HepG2 (cell line): ENCODE measurements around the gene ALOX5. TPM values are rescaled to one million over a fixed set of nuclear protein-coding genes. Genes with fewer than 3 reads are reported as not detected.

Source experiments
- ATAC-seq: fragments of 200-7000 bp; cut with Tn5 transposase; 3 replicates; pipeline ENCODE4 v1.9.1; 2020; ENCODE audit warnings: mild to moderate bottlenecking, moderate library complexity
- BruUV-seq: library from RNA; stranded (reverse); fragments of 400-500 nt; replicated peaks from 2 replicates; lab custom pipeline; 2021; lab: Mats Ljungman, UMichigan
- CTCF ChIA-PET: fragments of 300-600 bp; formaldehyde crosslinking; extraction: SDS; loops from one replicate; lab custom pipeline; 2021; ENCODE audit warnings: low total read pairs, inconsistent platforms, low intra/inter-chr PET ratio; lab: Yijun Ruan, JAX
- POLR2A ChIA-PET: fragments of 350-600 bp; sonication (Branson Sonifier 250); formaldehyde crosslinking; loops from one replicate; lab custom pipeline; 2020; ENCODE audit warnings: antibody characterized with exemption, inconsistent platforms; lab: Yijun Ruan, JAX
- DNase-seq: peaks from one replicate; pipeline ENCODE4 v3.0.0-alpha.2; 2015; ENCODE audit warnings: low spot score
- FAIRE-seq: peaks from 3 replicates; lab custom pipeline; 2011; peaks lifted over from hg19 to GRCh38; lab: Jason Lieb, UNC
- H2AFZ ChIP-seq: one replicate; pipeline ENCODE4 v1.6.1; 2011; ENCODE audit warnings: low read length, inconsistent platforms
- H3K27ac ChIP-seq: fragments of 300-600 bp; 3 replicates; pipeline ENCODE4 v1.8.0; 2011; ENCODE audit warnings: mixed run types, mild to moderate bottlenecking, mixed read lengths, low read length, inconsistent platforms; ENCODE audit not compliant: insufficient read depth; ENCODE audit errors: extremely low read length
- H3K27me3 ChIP-seq, 2 experiments: fragments of 200-600 bp in 1 of 2; 2 replicates in 1 of 2; 3 replicates in 1 of 2; pipeline versions ENCODE4 v1.6.0 to v1.8.0; 2011; ENCODE audit warnings: low read length in 2 of 2, mild to moderate bottlenecking in 2 of 2, moderate library complexity in 2 of 2, inconsistent platforms in 1 of 2; ENCODE audit not compliant: insufficient read depth in 2 of 2, control insufficient read depth in 1 of 2
- H3K36me3 ChIP-seq, 2 experiments: fragments of 200-600 bp in 1 of 2; replicated peaks in 1 of 2; 2 replicates in 1 of 2; 3 replicates in 1 of 2; pipeline versions ENCODE4 v1.5.1 to v1.8.0; 2011; ENCODE audit warnings: low read length in 2 of 2, inconsistent platforms in 1 of 2; ENCODE audit not compliant: insufficient read depth in 2 of 2, control insufficient read depth in 1 of 2
- H3K4me1 ChIP-seq: 2 replicates; pipeline ENCODE4 v1.5.1; 2012; ENCODE audit warnings: low read length, inconsistent platforms; ENCODE audit not compliant: insufficient read depth
- H3K4me2 ChIP-seq: 2 replicates; pipeline ENCODE4 v1.6.0; 2011; ENCODE audit warnings: low read depth, low read length, inconsistent platforms
- H3K4me3 ChIP-seq, 3 experiments: fragments of 200-600 bp in 1 of 3; sonication (generic), shearing (Covaris generic) in 1 of 3; replicated peaks in 1 of 3; 2 replicates each; pipeline ENCODE4 v1.5.1; 2011 to 2016; ENCODE audit warnings: low read length in 3 of 3, inconsistent platforms in 2 of 3, low read depth in 2 of 3, mild to moderate bottlenecking in 2 of 3, control low read depth in 1 of 3, mixed read lengths in 1 of 3; ENCODE audit not compliant: insufficient read depth in 1 of 3
- H3K79me2 ChIP-seq: one replicate; pipeline ENCODE4 v1.6.1; 2011; ENCODE audit warnings: low read length, inconsistent platforms; ENCODE audit not compliant: insufficient read depth
- H3K9ac ChIP-seq: 2 replicates; pipeline ENCODE4 v1.6.0; 2011; ENCODE audit warnings: mild to moderate bottlenecking, low read depth, low read length, inconsistent platforms; ENCODE audit not compliant: insufficient read depth
- H3K9me3 ChIP-seq: 2 replicates; pipeline ENCODE4 v1.5.1; 2012; ENCODE audit warnings: mild to moderate bottlenecking, low read length
- H4K20me1 ChIP-seq: 2 replicates; pipeline ENCODE4 v1.6.0; 2011; ENCODE audit warnings: inconsistent platforms, mild to moderate bottlenecking, low read length, moderate library complexity; ENCODE audit not compliant: insufficient read depth
- FOXK1 ChIP-seq: sonication (generic); formaldehyde crosslinking; IDR thresholded peaks from 2 replicates; pipeline ENCODE4 v1.4.0; 2020; ENCODE audit warnings: low read depth, missing genetic modification reagents, borderline replicate concordance
- HIVEP1 ChIP-seq: sonication (generic); formaldehyde crosslinking; IDR thresholded peaks from 2 replicates; pipeline ENCODE4 v1.4.0; 2020; ENCODE audit warnings: mild to moderate bottlenecking, missing genetic modification reagents
- POLR2AphosphoS2 ChIP-seq: IDR thresholded peaks from 2 replicates; pipeline ENCODE4 v1.6.1; 2011; ENCODE audit warnings: low read depth, low read length, improper control_type of control experiment
- YEATS2 ChIP-seq: sonication (generic); formaldehyde crosslinking; IDR thresholded peaks from 2 replicates; pipeline ENCODE4 v1.4.0; 2020; ENCODE audit warnings: missing genetic modification reagents, borderline replicate concordance
- ZMYM4 ChIP-seq: sonication (generic); formaldehyde crosslinking; IDR thresholded peaks from 2 replicates; pipeline ENCODE4 v1.8.1; 2023; ENCODE audit warnings: mild to moderate bottlenecking, missing genetic modification reagents
- ZNF17 ChIP-seq: sonication (generic); formaldehyde crosslinking; IDR thresholded peaks from 2 replicates; pipeline ENCODE4 v1.5.0; 2020; ENCODE audit warnings: mild to moderate bottlenecking, missing genetic modification reagents
- ZNF205 ChIP-seq: IDR thresholded peaks from 2 replicates; pipeline ENCODE4 v1.6.1; 2018; ENCODE audit warnings: missing biosample characterization, missing genetic modification reagents
- ZNF572 ChIP-seq: sonication (generic); formaldehyde crosslinking; IDR thresholded peaks from 2 replicates; pipeline ENCODE4 v1.5.1; 2020; ENCODE audit warnings: mild to moderate bottlenecking, missing genetic modification reagents
- WGBS: methylation state at CpG from one replicate; pipeline ENCODE4 v1.1.6; 2017; ENCODE audit warnings: low lambda C conversion rate; 5-methylcytosine and 5-hydroxymethylcytosine counted together
- in situ Hi-C: cut with HindIII; loops from 2 replicates; pipeline ENCODE4 v1.10.0; 2017; ENCODE audit warnings: low pct_unique_long_range_greater_than_20kb; ENCODE audit not compliant: extremely low pct_ligation_motif_present
- intact Hi-C: fragments of 100-400 bp; cut with micrococcal nuclease; formaldehyde crosslinking; loops from one replicate; pipeline ENCODE4 v1.10.0; 2022; ENCODE audit not compliant: unreplicated experiment
- polyA plus RNA-seq, 8 experiments: library from polyadenylated mRNA; depleted of rRNA in 3 of 8; stranded (reverse) in 7 of 8; unstranded in 1 of 8; fragments of >200 nt; fragmentation: Illumina TruSeq in 4 of 8; extraction: Trizol in 4 of 8; gene quantifications; 2 replicates each; pipeline versions ENCODE4 v1.2.1 to v1.2.3, GENCODE V29; 2011 to 2016; ENCODE audit warnings: low read depth in 4 of 8, missing spikeins in 1 of 8, mixed read lengths in 1 of 8; ENCODE audit not compliant: insufficient read depth in 1 of 8
- total RNA-seq, 5 experiments: library from RNA; depleted of rRNA; stranded (reverse); fragments of >200 nt; fragmentation: Illumina TruSeq; extraction: Trizol; gene quantifications; 2 replicates each; pipeline ENCODE4 v1.2.3, GENCODE V29; 2016; ENCODE audit warnings: low read depth in 1 of 5

ALOX5 gene
- total and polyA plus RNA-seq, 2 of the 13 experiments (the other 11 are each of a cell fraction or from before 2014, with no cell fraction given), result 0.04 TPM; not detected in 1

- no peaks in the 10 kb centered on the region for H3K36me3 ChIP-seq
- no peak for ATAC-seq
- H4K20me1 ChIP-seq, result no peaks in the 10 kb centered on the region
- FAIRE-seq, result no peak
- in situ Hi-C loops (loop anchor here (25.0 kb wide), 1 partner anchor 420 kb away; the partner anchor contains the start of gene ZNF22), intact Hi-C loops (loop anchor here (10.0 kb wide), 1 partner anchor 177 kb away; no protein-coding TSS in a partner anchor)
- BruUV-seq, result no TSS peak
- H3K27ac ChIP-seq, result no peak overlapping the region
- H3K9me3 ChIP-seq, result no peaks in the 10 kb centered on the region; the same call in 1 of the 2 replicates
- H2AFZ ChIP-seq, result no peak overlapping the region
- POLR2A ChIA-PET, result no interaction called here
- H3K4me2 ChIP-seq, result no peak overlapping the region
- CTCF ChIA-PET, result no interaction called here
- H3K79me2 ChIP-seq, result no peaks in the 10 kb centered on the region
- no peak overlapping the region for H3K4me3 ChIP-seq
- H3K9ac ChIP-seq, result no peak overlapping the region
- no peak for TF ChIP-seq FOXK1 (CRISPR knock-in tag)
- no peak for TF ChIP-seq POLR2AphosphoS2
- TF ChIP-seq YEATS2 (CRISPR knock-in tag), result no peak
- TF ChIP-seq ZNF205 (CRISPR knock-in tag), result no peak
- TF ChIP-seq ZNF17, result no peak
- TF ChIP-seq ZMYM4 (CRISPR knock-in tag), result no peak
- no peak for TF ChIP-seq ZNF572 (CRISPR knock-in tag)
- TF ChIP-seq HIVEP1 (CRISPR knock-in tag), result no peak
- peaks cover 24% of the 10 kb centered on the region for H3K4me1 ChIP-seq
- peaks cover 2 to 34% of the 10 kb centered on the region in 2 experiments; a peak in 2 of 5 replicates for H3K27me3 ChIP-seq
- no peak for DNase-seq
- WGBS, result 52% methylated on average over 2 of the region's 2 CpGs
These were observed 58.1 kb downstream of the ALOX5 start for GRCh38 chr10:45432113-45432512.
